Transverse colon (tissue), 4 donors: Measurements from ENCODE around the gene LCLAT1.
"Not testable (repeated sequence)": the region's sequence is repeated elsewhere in the genome, so short reads cannot be mapped to it uniquely, and the experiment has no call there.

ENCODE experiments used
- CTCF ChIP-seq, 5 experiments: fragments of 200-600 bp in 3 of 5; fragments of 450-650 bp in 2 of 5; sonication (generic) in 3 of 5; IDR thresholded peaks; 1 replicate in 2 of 5; 2 replicates in 3 of 5; pipeline ENCODE4 v1.5.1; 2016 to 2017; ENCODE audit warnings: antibody characterized with exemption in 5 of 5, inconsistent platforms in 3 of 5, mild to moderate bottlenecking in 2 of 5, moderate library complexity in 1 of 5
- EP300 ChIP-seq: sonication (generic); formaldehyde crosslinking; IDR thresholded peaks from one replicate; pipeline ENCODE4 v1.6.1; 2017; ENCODE audit warnings: antibody characterized with exemption, low read depth
- POLR2A ChIP-seq: fragments of 450-650 bp; IDR thresholded peaks from one replicate; pipeline ENCODE4 v1.6.1; 2016; ENCODE audit warnings: antibody characterized with exemption, mild to moderate bottlenecking, moderate library complexity
- POLR2AphosphoS5 ChIP-seq, 3 donors: sonication (generic); formaldehyde crosslinking; IDR thresholded peaks; one replicate each; pipeline ENCODE4 v1.6.1; 2016; ENCODE audit warnings: antibody characterized with exemption in 3 of 3

GRCh38 chr2:30467062-30467826, 20.2 kb downstream of the LCLAT1 start:
- not testable (repeated sequence) for TF ChIP-seq POLR2AphosphoS5 (IDR thresholded peaks at IDR 0.05); CTCF (IDR thresholded peaks at IDR 0.05); POLR2A; EP300
